ENCODE data around the gene LYPD6.

Gene LYPD6

GRCh38 chr2:149357058-149357457 lies 26.7 kb downstream of the LYPD6 start:
- H3K27me3 ChIP-seq (ENCODE audit: control insufficient read depth, insufficient read depth, low read length): no peaks in the 10 kb centered on the region
- H3K27ac ChIP-seq (ENCODE audit: low read depth, low read length): no peak overlapping the region
- no peak overlapping the region for H3K4me3 ChIP-seq (ENCODE audit: low read length)
- H3K4me1 ChIP-seq (ENCODE audit: control insufficient read depth, insufficient read depth, low read length): no peaks in the 10 kb centered on the region
- H3K36me3 ChIP-seq (ENCODE audit: control insufficient read depth, insufficient read depth, low read length): no peaks in the 10 kb centered on the region
- H3K9ac ChIP-seq (ENCODE audit: low read length): no peak overlapping the region

- Histone ChIP-seq H3K4me3 (ENCODE audit: low read length) (no peak overlapping the region), H3K27ac (ENCODE audit: low read depth, low read length) (no peak overlapping the region), H3K4me1 (ENCODE audit: control insufficient read depth, insufficient read depth, low read length) (no peaks in the 10 kb centered on the region), H3K36me3 (ENCODE audit: control insufficient read depth, insufficient read depth, low read length) (no peaks in the 10 kb centered on the region), H3K9ac (ENCODE audit: low read length) (no peak overlapping the region), H3K27me3 (ENCODE audit: control insufficient read depth, insufficient read depth, low read length) (no peaks in the 10 kb centered on the region)
Measured at GRCh38 chr2:149360106-149360505, 29.7 kb downstream of the LYPD6 start.

GRCh38 chr2:149363958-149364357 lies 33.6 kb downstream of the LYPD6 start:
- Histone ChIP-seq H3K27me3 (ENCODE audit: control insufficient read depth, insufficient read depth, low read length) (no peaks in the 10 kb centered on the region), H3K36me3 (ENCODE audit: control insufficient read depth, insufficient read depth, low read length) (no peaks in the 10 kb centered on the region), H3K4me3 (ENCODE audit: low read length) (no peak overlapping the region), H3K4me1 (ENCODE audit: control insufficient read depth, insufficient read depth, low read length) (no peaks in the 10 kb centered on the region), H3K9ac (ENCODE audit: low read length) (no peak overlapping the region), H3K27ac (ENCODE audit: low read depth, low read length) (no peak overlapping the region)

GRCh38 chr2:149364839-149365238 lies 34.5 kb downstream of the LYPD6 start:
- H3K36me3 ChIP-seq (ENCODE audit: control insufficient read depth, insufficient read depth, low read length): no peaks in the 10 kb centered on the region
- no peak overlapping the region for H3K27ac ChIP-seq (ENCODE audit: low read depth, low read length)
- H3K4me1 ChIP-seq (ENCODE audit: control insufficient read depth, insufficient read depth, low read length): no peaks in the 10 kb centered on the region
- H3K4me3 ChIP-seq (ENCODE audit: low read length): no peak overlapping the region
- H3K27me3 ChIP-seq (ENCODE audit: control insufficient read depth, insufficient read depth, low read length): no peaks in the 10 kb centered on the region
- no peak overlapping the region for H3K9ac ChIP-seq (ENCODE audit: low read length)

GRCh38 chr2:149365931-149366583 lies 35.7 kb downstream of the LYPD6 start:
- Histone ChIP-seq H3K27me3 (ENCODE audit: control insufficient read depth, insufficient read depth, low read length) (no peaks in the 10 kb centered on the region), H3K9ac (ENCODE audit: low read length) (no peak overlapping the region), H3K27ac (ENCODE audit: low read depth, low read length) (no peak overlapping the region), H3K4me3 (ENCODE audit: low read length) (no peak overlapping the region), H3K4me1 (ENCODE audit: control insufficient read depth, insufficient read depth, low read length) (no peaks in the 10 kb centered on the region), H3K36me3 (ENCODE audit: control insufficient read depth, insufficient read depth, low read length) (no peaks in the 10 kb centered on the region)

- H3K27ac ChIP-seq (ENCODE audit: low read depth, low read length): no peak overlapping the region
- H3K4me3 ChIP-seq (ENCODE audit: low read length): no peak overlapping the region
- H3K36me3 ChIP-seq (ENCODE audit: control insufficient read depth, insufficient read depth, low read length): no peaks in the 10 kb centered on the region
- no peaks in the 10 kb centered on the region for H3K4me1 ChIP-seq (ENCODE audit: control insufficient read depth, insufficient read depth, low read length)
- no peak overlapping the region for H3K9ac ChIP-seq (ENCODE audit: low read length)
- H3K27me3 ChIP-seq (ENCODE audit: control insufficient read depth, insufficient read depth, low read length): no peaks in the 10 kb centered on the region
Measured at GRCh38 chr2:149370061-149370775, 39.8 kb downstream of the LYPD6 start.

- Histone ChIP-seq H3K36me3 (ENCODE audit: control insufficient read depth, insufficient read depth, low read length) (no peaks in the 10 kb centered on the region), H3K9ac (ENCODE audit: low read length) (no peak overlapping the region), H3K4me1 (ENCODE audit: control insufficient read depth, insufficient read depth, low read length) (no peaks in the 10 kb centered on the region), H3K27me3 (ENCODE audit: control insufficient read depth, insufficient read depth, low read length) (no peaks in the 10 kb centered on the region), H3K4me3 (ENCODE audit: low read length) (no peak overlapping the region), H3K27ac (ENCODE audit: low read depth, low read length) (no peak overlapping the region)
Measured at GRCh38 chr2:149371476-149371875, 41.1 kb downstream of the LYPD6 start.

GRCh38 chr2:149375801-149376361 lies 45.5 kb downstream of the LYPD6 start:
- no peak overlapping the region for H3K27ac ChIP-seq (ENCODE audit: low read depth, low read length)
- H3K4me3 ChIP-seq (ENCODE audit: low read length): no peak overlapping the region
- H3K9ac ChIP-seq (ENCODE audit: low read length): no peak overlapping the region
- H3K27me3 ChIP-seq (ENCODE audit: control insufficient read depth, insufficient read depth, low read length): no peaks in the 10 kb centered on the region
- no peaks in the 10 kb centered on the region for H3K4me1 ChIP-seq (ENCODE audit: control insufficient read depth, insufficient read depth, low read length)
- H3K36me3 ChIP-seq (ENCODE audit: control insufficient read depth, insufficient read depth, low read length): no peaks in the 10 kb centered on the region

GRCh38 chr2:149380205-149380604 lies 49.8 kb downstream of the LYPD6 start:
- no peaks in the 10 kb centered on the region for H3K36me3 ChIP-seq (ENCODE audit: control insufficient read depth, insufficient read depth, low read length)
- no peaks in the 10 kb centered on the region for H3K4me1 ChIP-seq (ENCODE audit: control insufficient read depth, insufficient read depth, low read length)

GRCh38 chr2:149383340-149383739 lies 53.0 kb downstream of the LYPD6 start:
- Histone ChIP-seq H3K27me3 (ENCODE audit: control insufficient read depth, insufficient read depth, low read length) (no peaks in the 10 kb centered on the region), H3K36me3 (ENCODE audit: control insufficient read depth, insufficient read depth, low read length) (no peaks in the 10 kb centered on the region), H3K9ac (ENCODE audit: low read length) (no peak overlapping the region), H3K27ac (ENCODE audit: low read depth, low read length) (no peak overlapping the region), H3K4me1 (ENCODE audit: control insufficient read depth, insufficient read depth, low read length) (no peaks in the 10 kb centered on the region), H3K4me3 (ENCODE audit: low read length) (no peak overlapping the region)

More at GRCh38 chr2:149380205-149380604, 49.8 kb downstream of the LYPD6 start:
- H3K27me3 ChIP-seq (ENCODE audit: control insufficient read depth, insufficient read depth, low read length): no peaks in the 10 kb centered on the region
- H3K9ac ChIP-seq (ENCODE audit: low read length): no peak overlapping the region
- no peak overlapping the region for H3K27ac ChIP-seq (ENCODE audit: low read depth, low read length)
- H3K4me3 ChIP-seq (ENCODE audit: low read length): no peak overlapping the region

- Histone ChIP-seq H3K27ac (ENCODE audit: low read depth, low read length) (no peak overlapping the region), H3K4me1 (ENCODE audit: control insufficient read depth, insufficient read depth, low read length) (no peaks in the 10 kb centered on the region), H3K27me3 (ENCODE audit: control insufficient read depth, insufficient read depth, low read length) (no peaks in the 10 kb centered on the region), H3K9ac (ENCODE audit: low read length) (no peak overlapping the region), H3K36me3 (ENCODE audit: control insufficient read depth, insufficient read depth, low read length) (no peaks in the 10 kb centered on the region), H3K4me3 (ENCODE audit: low read length) (no peak overlapping the region)
Measured at GRCh38 chr2:149385350-149385749, 55.0 kb downstream of the LYPD6 start.

- Histone ChIP-seq H3K27me3 (ENCODE audit: control insufficient read depth, insufficient read depth, low read length) (no peaks in the 10 kb centered on the region), H3K4me3 (ENCODE audit: low read length) (no peak overlapping the region), H3K27ac (ENCODE audit: low read depth, low read length) (no peak overlapping the region)
Measured at GRCh38 chr2:149387411-149387810, 57.0 kb downstream of the LYPD6 start.

More at GRCh38 chr2:149387411-149387810, 57.0 kb downstream of the LYPD6 start:
- Histone ChIP-seq H3K9ac (ENCODE audit: low read length) (no peak overlapping the region), H3K4me1 (ENCODE audit: control insufficient read depth, insufficient read depth, low read length) (no peaks in the 10 kb centered on the region), H3K36me3 (ENCODE audit: control insufficient read depth, insufficient read depth, low read length) (no peaks in the 10 kb centered on the region)

Data from rectal smooth muscle tissue (tissue), 1 donor.